ENCODE measurements around the gene MACF1.
"Not testable (repeated sequence)": the region's sequence is repeated elsewhere in the genome, so short reads cannot be mapped to it uniquely, and the experiment has no call there.

Gene MACF1

DNA sequence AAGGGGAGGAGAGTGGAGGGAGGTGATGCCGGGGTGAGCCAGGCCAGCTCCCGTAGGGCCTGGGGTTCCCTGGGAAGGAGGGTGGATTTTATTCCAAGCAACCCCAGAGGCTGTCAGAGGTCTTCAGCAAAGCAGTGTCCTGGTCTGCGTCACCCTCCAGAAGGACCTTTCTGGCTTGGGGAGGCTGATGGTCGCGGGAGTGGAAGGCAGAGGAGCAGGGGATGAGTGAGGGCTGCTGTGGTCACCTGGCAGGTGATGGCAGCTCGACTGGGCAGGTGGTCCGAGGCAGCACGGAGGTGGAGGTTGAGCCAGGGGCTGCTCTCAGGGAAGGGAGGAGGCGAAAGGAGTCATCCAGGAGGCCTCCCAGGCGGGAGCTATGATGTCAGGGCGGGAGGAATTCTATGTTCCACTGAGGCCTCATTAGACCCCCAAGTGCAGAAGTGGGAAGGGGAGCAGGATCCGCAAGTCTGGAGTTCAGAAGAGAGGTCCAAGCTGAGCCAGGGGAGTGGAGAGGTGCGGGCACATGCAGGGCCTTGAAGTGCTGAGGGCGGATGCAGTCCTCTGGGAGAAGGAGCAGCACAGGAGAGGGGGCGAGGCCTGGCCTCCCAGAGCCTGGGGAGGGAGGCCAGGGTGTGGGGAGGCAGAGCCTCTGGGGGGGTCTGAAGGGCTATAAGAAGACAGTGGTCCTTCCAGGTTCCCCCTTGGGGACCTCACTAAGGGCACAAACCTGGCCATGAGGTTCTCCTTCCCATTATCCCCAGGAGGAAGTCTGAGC, 320.3 kb downstream of the MACF1 start:
- no peak for DNase-seq

DNA sequence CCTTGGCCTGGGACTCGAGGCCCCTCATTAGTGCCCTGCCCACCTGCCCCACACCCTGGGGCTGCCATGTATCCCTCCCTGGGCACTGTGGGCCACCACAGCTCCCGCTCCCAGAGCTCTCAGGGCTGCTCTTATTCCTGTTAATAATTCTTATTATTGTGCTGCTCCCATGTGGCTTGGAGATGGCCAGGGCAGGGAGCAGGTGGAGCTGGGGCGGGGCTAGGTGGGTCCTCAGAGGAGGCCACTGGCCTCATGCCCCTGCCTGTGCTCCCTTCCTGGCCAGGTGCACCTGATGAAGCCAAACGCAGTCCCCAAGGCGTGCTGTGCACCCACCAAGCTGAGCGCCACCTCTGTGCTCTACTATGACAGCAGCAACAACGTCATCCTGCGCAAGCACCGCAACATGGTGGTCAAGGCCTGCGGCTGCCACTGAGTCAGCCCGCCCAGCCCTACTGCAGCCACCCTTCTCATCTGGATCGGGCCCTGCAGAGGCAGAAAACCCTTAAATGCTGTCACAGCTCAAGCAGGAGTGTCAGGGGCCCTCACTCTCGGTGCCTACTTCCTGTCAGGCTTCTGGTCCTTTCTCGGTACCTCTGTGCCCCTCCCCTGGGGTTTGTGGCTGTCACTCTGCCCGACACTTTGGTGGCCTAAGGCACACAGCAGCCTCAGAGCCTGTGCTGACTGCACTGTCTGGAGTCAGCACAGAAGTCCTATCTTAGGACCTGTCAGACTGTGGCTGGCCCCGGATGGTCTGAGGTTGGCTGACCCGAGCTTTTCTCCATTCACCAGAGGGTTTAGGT, 321.1 kb downstream of the MACF1 start:
- DNase-seq: peak; percentile 77

DNA sequence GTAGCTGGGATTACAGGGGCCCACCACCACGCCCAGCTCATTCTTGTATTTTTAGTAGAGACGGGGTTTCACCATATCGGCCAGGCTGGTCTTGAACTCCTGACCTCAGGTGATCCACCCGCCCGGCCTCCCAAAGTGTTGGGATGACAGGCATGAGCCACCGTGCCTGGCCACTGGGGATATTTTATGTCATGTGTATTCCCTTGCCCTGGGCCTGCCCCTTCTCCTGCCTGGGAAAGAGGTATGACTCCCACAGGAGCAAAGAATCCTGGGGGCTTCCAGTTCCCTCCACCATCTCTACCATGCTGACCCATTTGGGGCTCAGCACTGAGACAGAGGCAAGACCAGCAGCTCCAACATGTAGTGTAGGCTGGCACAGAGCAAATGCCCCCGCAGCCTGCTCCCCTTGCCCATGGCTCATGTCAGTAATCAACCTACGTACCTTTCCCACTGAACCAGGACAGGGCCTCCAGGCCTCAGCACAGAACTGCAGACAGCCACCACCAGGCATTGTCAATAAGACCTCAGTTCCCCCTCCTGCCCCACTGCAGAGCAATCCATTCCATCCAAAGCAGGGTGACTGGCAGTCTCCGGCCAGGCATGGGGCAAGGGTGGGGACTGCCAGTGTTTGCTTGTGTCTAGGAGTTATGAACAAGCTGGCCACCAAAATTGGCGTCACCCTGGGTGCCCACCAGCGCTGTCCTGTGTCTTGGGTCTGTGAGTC, 322.1 kb downstream of the MACF1 start:
- no peak for DNase-seq

DNA sequence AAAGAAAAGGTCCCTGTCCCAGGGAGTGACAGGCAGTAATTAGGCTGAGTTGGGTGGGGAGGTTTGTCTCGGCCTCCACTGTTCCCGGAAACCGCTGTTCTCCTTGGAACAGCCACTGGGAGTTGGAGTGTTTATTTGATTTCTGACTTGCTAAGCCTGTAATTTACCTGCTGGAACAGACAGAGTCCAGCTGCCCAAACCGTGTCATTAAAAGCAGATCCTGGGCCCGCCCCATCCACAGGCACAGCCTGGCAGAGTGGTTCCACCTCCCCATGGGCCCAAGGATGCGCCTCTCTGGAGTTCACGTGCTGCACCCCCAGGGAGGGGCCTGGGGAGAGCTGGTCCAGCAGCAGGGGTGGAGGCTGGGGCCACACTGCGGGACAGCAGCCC, 322.7 kb downstream of the MACF1 start:
- not testable (repeated sequence) for DNase-seq

DNA sequence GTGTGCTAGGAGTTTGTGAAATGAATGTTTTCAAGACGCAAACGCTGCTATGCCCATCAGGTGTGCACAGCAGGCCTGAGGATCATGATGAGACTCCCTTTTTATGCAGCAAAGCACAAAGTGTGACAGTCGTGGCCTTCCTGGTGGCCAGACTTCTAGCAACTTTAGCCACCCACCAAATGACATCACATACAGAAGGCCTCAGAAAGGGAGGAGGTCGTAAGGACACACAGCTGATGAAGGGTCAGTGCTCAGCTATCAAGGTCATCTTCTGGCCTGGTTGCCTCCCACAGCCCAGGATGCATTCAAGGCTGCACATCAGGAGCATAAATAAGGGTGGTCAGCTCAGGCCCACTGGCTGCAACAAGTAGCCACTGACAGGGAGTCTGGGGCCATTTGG, 323.6 kb downstream of the MACF1 start:
- no peak for DNase-seq

DNA sequence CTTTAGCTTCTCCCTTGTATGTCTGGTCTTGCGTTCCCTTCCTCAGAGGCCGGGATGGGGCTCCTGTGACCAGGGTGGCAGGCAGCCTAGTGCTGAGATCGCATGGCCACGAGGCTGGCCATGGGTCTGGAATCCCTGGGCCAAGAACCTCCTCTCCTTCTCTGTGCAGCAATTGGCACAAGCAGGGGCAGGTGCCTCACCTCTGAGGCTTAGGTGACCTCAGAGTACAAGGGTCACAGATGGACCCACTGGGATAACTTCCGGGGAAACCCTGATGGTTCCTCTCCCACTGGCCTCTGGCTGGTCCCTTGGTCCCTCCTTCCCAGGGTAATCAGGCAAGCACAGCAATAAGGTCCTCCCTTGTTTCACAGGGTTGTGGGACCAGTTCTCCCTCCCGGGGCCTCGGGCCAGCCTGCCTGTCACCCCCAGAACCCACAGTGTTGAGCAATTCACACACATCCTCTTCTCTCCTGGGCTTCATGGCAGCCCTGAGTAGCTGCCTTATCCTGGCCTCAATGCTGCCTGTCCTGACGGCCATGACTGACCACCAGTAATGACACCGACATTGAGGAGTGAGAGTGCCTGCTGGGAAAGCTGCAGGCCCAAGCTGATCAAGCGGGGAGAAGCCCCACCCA, 325.5 kb downstream of the MACF1 start:
- DNase-seq: peak; percentile 68

DNA sequence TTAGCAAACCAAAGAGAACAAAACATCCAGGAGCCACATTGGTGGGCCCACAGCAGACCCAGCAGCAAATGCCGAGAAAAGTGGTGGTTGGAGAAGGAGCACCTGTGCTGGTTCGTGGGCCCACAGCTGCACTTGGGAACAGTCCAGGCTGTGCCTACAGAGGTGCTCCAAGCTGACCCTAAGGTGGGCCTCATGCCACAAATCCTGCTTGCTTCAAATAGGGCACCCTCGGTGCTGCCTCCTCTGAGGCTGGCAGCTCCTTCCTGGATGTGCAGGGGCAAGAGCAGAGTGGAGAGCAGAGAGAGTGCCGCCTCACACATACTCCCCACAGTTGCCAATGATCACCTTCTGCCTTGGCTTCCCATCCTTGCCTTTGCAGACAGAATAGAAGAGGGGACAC, 327.0 kb downstream of the MACF1 start:
- no peak for DNase-seq

DNA sequence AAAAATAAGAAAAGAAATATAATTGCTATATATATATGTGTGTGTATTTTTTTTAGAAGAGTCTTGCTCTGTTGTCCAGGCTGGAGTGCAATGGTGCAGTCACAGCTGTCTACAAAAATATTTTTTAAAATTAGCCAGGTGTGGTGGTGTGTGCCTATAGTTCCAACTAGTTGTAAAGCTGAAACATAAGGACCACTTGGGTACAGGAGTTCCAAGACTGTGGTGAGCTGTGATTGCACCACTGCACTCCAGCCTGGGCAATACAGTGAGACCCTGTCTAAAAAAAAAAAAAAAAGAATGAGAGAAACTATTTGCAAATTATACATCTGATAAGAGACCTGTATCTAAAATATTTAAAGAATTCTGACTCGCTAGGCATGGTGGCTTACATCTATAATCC, 328.9 kb downstream of the MACF1 start:
- DNase-seq: no peak

Measured in hematopoietic multipotent progenitor cell treated with erythropoietin and hydrocortisone succinate and interleukin-3 and kit ligand, for 4 days (in vitro differentiated cells).